ENCODE measurements around the gene MUC5AC. TPM values are rescaled to one million over a fixed set of nuclear protein-coding genes. Genes with fewer than 3 reads are reported as not detected.

The MUC5AC gene
- total and polyA plus RNA-seq, 4 donors = 0.02 TPM; not detected in 3

DNA sequence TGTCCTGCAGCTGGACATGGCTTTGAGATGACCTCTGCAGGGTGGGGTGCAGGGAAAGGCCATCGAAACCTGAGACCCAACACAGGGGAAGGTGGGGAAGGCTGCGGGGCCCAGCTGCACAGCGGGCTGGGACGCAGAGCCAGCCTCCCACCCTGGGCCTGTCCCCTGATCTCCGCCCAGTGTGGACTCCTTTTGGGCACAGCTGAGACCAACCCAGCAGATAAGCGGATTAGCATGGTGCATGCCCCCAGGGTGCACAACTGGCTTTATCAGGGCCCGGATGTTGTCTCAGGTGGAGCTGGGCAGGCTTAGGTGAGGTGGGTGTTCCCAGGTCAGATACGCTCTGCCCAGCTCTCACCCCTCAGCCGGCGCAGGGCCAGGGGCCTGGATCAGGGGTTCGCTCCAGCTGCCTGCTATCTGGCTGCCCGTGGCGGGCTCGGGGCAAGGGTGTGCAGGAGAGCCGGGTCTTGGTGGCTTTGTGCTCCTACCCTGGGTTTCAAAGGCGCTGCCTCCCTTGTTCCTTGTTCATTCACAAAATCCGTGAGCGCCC lies 28.1 kb upstream of the MUC5AC start:
- Histone ChIP-seq H3K36me3 (ENCODE audit: control insufficient read depth, insufficient read depth, low read length) (no peaks in the 10 kb centered on the region), H3K27me3 (ENCODE audit: control insufficient read depth, insufficient read depth, low read length) (no peaks in the 10 kb centered on the region), H3K4me3 (ENCODE audit: low read depth, low read length) (no peak overlapping the region), H3K4me1 (ENCODE audit: control insufficient read depth, insufficient read depth, low read length) (no peaks in the 10 kb centered on the region), H3K9me3 (ENCODE audit: control insufficient read depth, insufficient read depth, low read length) (peaks cover 9% of the 10 kb centered on the region), H3K27ac (ENCODE audit: low read depth, low read length) (no peak overlapping the region)
- 80% methylated on average over 18 of the region's 18 CpGs for WGBS (ENCODE audit: insufficient coverage)
- no peak for DNase-seq (ENCODE audit: low read depth in 4 of 6, low spot score in 6 of 6)

DNA sequence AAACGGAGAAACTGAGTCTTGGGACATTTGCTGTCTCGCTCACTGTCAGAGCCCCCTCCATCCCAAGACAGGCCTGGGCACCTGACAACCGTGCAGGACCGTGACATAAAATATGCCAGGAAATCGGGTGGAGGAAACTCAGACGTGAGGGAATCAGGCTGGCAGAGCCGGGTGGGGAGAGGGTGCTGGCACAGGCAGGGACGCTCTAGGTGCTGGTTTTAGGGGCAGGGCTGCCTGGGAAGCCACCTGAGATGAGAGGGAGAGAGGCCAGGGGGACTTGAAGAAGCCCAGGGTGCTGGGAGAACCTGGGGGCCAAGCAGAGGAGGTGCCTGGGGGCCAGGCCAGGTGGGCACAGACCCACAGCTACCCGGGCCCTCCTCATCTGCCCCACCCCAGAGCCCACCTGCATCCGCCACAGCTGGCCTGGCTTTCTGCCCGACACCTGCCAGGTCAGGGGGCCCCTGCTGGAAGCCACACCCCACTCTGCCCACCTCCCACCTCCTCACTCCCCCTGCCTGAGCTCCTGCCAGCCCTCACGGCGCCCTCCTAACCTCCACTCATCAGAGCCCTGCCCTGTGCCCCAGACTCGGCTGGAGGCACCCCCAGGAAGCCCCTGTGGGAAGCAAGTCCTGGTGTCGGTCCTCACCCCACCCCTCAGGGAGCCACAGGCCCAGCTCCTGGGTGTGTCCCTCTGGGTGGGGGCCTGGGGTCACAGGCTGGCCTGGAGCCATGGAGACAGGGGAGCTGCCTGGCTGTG lies 27.3 kb upstream of the MUC5AC start:
- Histone ChIP-seq H3K9me3 (ENCODE audit: control insufficient read depth, insufficient read depth, low read length) (peaks cover 9% of the 10 kb centered on the region), H3K27me3 (ENCODE audit: control insufficient read depth, insufficient read depth, low read length) (no peaks in the 10 kb centered on the region), H3K4me1 (ENCODE audit: control insufficient read depth, insufficient read depth, low read length) (no peaks in the 10 kb centered on the region), H3K36me3 (ENCODE audit: control insufficient read depth, insufficient read depth, low read length) (no peaks in the 10 kb centered on the region), H3K4me3 (ENCODE audit: low read depth, low read length) (no peak overlapping the region), H3K27ac (ENCODE audit: low read depth, low read length) (no peak overlapping the region)
- WGBS (ENCODE audit: insufficient coverage) = 71% methylated on average over 14 of the region's 15 CpGs
- no peak for DNase-seq (ENCODE audit: low read depth in 4 of 6, low spot score in 6 of 6)

DNA sequence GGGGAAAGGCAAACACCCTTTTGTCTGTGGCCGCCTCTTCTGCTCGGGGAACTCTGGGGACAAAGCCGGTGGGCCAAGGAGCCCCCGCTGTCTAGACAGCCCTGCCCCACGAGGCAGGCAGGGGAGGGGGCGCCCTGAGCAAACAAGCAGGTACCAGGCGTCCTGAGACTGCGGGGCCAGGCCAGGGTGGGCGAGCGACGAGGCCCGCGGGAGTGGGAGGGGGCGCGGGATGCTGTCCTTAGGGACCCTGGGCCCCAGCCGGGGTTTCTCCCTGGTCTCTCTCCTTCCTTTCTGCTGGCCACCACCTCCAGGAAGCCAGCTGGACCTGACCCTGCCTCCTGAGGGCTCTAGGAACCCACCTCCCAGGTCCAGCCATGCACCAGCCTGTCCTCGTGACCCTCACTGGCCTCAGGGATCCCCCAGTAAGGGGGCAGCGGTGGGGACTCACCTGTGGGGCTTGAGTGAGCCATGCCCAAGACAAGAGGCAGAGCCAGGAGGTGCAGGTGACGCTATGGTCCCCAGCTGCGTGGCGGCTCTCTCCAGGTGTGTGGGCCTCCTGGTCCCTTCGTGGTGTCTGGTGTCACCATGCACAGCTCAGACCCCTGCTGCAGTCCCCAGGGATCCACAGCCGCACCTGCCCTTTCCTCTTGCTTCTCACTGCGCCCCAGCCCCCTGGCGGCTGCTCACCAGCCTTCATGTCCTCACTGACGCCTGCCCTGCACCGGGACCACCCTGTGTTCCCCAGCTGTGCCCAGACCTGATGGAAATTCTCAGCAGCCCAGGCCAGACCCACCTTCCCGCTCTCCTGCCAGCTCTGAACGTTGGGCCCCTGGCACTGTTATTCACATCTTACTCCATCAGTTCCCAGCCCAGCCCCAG lies 26.5 kb upstream of the MUC5AC start:
- DNase-seq (ENCODE audit: low read depth in 4 of 6, low spot score in 6 of 6) = no peak
- Histone ChIP-seq H3K27me3 (ENCODE audit: control insufficient read depth, insufficient read depth, low read length) (no peaks in the 10 kb centered on the region), H3K36me3 (ENCODE audit: control insufficient read depth, insufficient read depth, low read length) (no peaks in the 10 kb centered on the region), H3K9me3 (ENCODE audit: control insufficient read depth, insufficient read depth, low read length) (peaks cover 9% of the 10 kb centered on the region), H3K27ac (ENCODE audit: low read depth, low read length) (no peak overlapping the region), H3K4me1 (ENCODE audit: control insufficient read depth, insufficient read depth, low read length) (no peaks in the 10 kb centered on the region), H3K4me3 (ENCODE audit: low read depth, low read length) (no peak overlapping the region)
- WGBS (ENCODE audit: insufficient coverage) = 56% methylated on average over 29 of the region's 29 CpGs

DNA sequence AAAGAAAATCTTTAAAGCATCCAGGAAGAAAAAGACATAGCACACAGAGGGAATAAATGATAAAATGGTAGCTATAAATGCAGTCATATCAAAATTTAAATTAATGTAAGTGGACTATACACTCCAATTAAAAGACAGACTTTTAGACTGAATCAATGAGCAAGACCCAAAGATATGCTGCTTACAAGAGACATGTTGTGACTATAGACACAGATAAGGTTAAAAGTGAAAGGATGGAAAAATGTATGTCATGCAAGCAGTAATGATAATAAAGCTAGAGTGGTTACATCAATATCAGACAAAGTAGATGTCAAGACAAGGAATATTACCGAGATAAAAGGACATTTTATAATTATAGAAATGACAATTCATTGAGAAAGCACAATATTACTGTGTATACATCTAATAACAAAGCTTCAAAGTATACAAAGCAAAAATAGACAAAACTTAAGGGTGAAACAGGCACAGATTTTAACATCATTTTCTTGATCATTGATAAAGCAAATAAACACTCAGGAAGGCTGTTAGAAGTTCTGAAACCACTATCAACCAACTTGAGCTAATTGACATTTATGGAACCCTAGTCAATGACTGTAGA lies 22.8 kb upstream of the MUC5AC start:
- no peaks in the 10 kb centered on the region for H3K27me3 ChIP-seq (ENCODE audit: control insufficient read depth, insufficient read depth, low read length)
- no peaks in the 10 kb centered on the region for H3K36me3 ChIP-seq (ENCODE audit: control insufficient read depth, insufficient read depth, low read length)
- WGBS (ENCODE audit: insufficient coverage) = no CpG with 5 or more reads among the region's 1 CpG
- H3K4me3 ChIP-seq (ENCODE audit: low read depth, low read length) = no peak overlapping the region
- H3K9me3 ChIP-seq (ENCODE audit: control insufficient read depth, insufficient read depth, low read length) = peaks cover 9% of the 10 kb centered on the region
- H3K4me1 ChIP-seq (ENCODE audit: control insufficient read depth, insufficient read depth, low read length) = no peaks in the 10 kb centered on the region
- no peak overlapping the region for H3K27ac ChIP-seq (ENCODE audit: low read depth, low read length)
- no peak for DNase-seq (ENCODE audit: low read depth in 4 of 6, low spot score in 6 of 6)

DNA sequence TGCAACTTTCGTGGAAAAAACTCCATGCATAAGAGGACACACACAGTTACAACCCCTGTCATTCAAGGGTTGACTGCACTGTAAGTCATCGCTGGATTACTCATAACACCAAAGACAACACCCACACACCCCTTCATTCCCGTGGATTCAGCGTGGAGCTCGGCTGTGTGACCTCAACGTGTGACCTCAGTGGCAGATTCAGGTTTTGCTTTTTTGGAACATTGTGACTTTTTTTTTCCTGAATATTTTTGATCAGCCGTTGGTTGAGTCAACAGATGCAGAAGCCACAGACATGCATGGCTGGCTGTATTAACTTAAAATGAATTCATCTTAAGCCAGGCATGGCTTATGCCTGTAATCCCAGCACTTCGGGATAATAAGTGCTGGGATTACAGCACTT lies 19.7 kb upstream of the MUC5AC start:
- Histone ChIP-seq H3K4me1 (ENCODE audit: control insufficient read depth, insufficient read depth, low read length) (no peaks in the 10 kb centered on the region), H3K27me3 (ENCODE audit: control insufficient read depth, insufficient read depth, low read length) (no peaks in the 10 kb centered on the region), H3K36me3 (ENCODE audit: control insufficient read depth, insufficient read depth, low read length) (no peaks in the 10 kb centered on the region), H3K9me3 (ENCODE audit: control insufficient read depth, insufficient read depth, low read length) (peaks cover 9% of the 10 kb centered on the region), H3K27ac (ENCODE audit: low read depth, low read length) (no peak overlapping the region), H3K4me3 (ENCODE audit: low read depth, low read length) (no peak overlapping the region)
- no peak for DNase-seq (ENCODE audit: low read depth in 4 of 6, low spot score in 6 of 6)
- 92% methylated on average over 7 of the region's 8 CpGs for WGBS (ENCODE audit: insufficient coverage)

DNA sequence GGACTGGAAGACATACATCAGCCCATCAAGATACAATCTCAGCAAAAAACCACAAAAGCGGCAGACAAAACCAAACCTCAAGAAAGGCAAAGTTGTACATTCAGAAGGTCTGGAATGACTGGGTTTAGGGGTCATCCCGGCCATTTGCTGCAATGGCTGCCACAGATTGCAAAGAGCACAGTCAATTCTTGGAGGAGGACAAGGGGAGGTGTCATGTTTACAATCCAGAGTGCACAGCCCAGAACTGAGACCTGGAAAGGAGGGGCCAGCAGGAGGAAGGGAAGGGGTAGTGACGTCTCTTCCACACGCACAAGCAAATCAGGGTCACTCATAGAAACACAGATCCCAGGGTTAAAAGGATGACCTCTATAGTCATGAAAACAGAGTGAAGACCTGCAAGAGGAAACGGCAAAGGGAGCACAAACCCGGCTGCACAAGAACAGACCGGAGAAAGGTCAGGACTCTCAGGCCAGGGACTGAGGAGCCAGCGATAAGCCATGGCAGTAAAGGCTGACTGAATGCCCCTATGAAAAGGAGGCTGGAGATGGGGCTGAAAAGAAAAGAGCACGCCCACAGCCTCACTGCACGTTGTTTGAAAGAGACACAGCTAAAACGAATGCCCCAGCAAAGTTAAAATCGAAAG lies 18.2 kb upstream of the MUC5AC start:
- peaks cover under 1% of the 10 kb centered on the region for H3K9me3 ChIP-seq (ENCODE audit: control insufficient read depth, insufficient read depth, low read length)

DNA sequence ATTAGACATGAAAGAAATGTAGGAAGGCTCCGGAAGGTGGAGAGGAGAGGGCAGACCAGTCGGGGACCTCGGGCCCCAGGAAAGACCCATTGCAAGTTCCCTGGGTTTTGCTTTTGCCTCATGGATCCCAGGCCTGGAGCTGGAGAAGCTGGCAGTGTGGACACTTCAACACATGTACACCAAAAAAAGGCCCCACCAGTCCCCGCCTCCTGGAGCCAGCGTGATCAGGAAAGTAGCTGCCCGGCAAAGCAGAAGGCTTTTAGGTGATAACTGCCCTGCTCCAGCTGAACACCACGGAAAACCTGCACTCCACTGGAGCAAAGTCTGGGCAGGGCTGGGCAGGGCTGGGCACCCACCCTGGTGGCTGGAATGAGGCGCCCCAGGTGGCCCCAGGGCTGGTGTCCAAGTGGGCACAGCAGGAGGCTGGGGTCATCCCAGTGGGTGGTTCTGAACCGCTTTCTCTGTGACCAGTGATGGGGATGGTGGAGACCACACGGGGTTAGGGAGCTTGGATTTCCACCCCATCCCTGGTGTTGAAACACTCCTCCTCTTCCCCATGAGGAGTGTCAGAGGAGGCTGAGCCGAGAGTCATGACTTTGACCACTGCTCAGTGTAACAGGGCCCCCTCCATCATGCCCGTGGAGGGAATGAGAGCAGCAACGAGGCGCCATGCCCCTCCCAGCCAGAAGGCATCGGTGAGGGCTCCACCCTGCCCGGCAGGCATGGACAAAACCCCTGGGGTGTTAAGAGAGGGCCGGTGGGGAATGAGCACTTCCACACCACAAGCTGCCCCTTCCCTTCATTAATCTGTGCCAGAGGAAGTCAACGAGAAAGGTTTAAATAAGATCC lies 16.9 kb upstream of the MUC5AC start:
- Histone ChIP-seq H3K36me3 (ENCODE audit: control insufficient read depth, insufficient read depth, low read length) (no peaks in the 10 kb centered on the region), H3K27ac (ENCODE audit: low read depth, low read length) (no peak overlapping the region), H3K4me1 (ENCODE audit: control insufficient read depth, insufficient read depth, low read length) (no peaks in the 10 kb centered on the region), H3K27me3 (ENCODE audit: control insufficient read depth, insufficient read depth, low read length) (no peaks in the 10 kb centered on the region), H3K9me3 (ENCODE audit: control insufficient read depth, insufficient read depth, low read length) (no peaks in the 10 kb centered on the region), H3K4me3 (ENCODE audit: low read depth, low read length) (no peak overlapping the region)
- 81% methylated on average over 11 of the region's 18 CpGs for WGBS (ENCODE audit: insufficient coverage)
- no peak for DNase-seq (ENCODE audit: low read depth in 4 of 6, low spot score in 6 of 6)

More for the DNA sequence above, 18.2 kb upstream of the MUC5AC start:
- Histone ChIP-seq H3K27me3 (ENCODE audit: control insufficient read depth, insufficient read depth, low read length) (no peaks in the 10 kb centered on the region), H3K4me1 (ENCODE audit: control insufficient read depth, insufficient read depth, low read length) (no peaks in the 10 kb centered on the region), H3K36me3 (ENCODE audit: control insufficient read depth, insufficient read depth, low read length) (no peaks in the 10 kb centered on the region), H3K4me3 (ENCODE audit: low read depth, low read length) (no peak overlapping the region), H3K27ac (ENCODE audit: low read depth, low read length) (no peak overlapping the region)
- WGBS (ENCODE audit: insufficient coverage) = 33% methylated on average over 10 of the region's 12 CpGs
- no peak for DNase-seq (ENCODE audit: low read depth in 4 of 6, low spot score in 6 of 6)

DNA sequence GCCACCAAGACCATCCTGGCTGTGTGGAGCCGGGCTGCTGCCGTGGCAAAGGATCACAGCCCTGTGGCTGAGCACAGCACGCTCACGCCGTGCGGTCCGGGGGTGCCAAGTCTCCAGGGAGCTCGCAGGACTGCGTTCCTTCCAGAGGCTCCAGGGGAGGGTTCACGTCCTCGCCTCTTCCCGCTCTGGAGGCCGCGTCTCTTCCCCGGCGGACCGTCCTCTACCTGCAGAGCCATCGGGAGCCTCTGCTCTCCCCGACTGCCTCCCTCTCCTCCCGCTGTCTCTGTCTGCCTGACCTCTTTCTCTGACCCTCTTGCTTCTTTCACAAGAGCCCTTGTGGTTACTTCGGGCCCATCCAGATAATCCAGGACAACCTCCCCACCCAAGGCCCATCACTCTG lies 11.4 kb upstream of the MUC5AC start:
- DNase-seq (ENCODE audit: low read depth in 4 of 6, low spot score in 6 of 6) = no peak
- H3K4me3 ChIP-seq (ENCODE audit: low read depth, low read length) = no peak overlapping the region
- H3K36me3 ChIP-seq (ENCODE audit: control insufficient read depth, insufficient read depth, low read length) = no peaks in the 10 kb centered on the region

More for the DNA sequence above, 11.4 kb upstream of the MUC5AC start:
- Histone ChIP-seq H3K4me1 (ENCODE audit: control insufficient read depth, insufficient read depth, low read length) (peaks cover 6% of the 10 kb centered on the region), H3K9me3 (ENCODE audit: control insufficient read depth, insufficient read depth, low read length) (no peaks in the 10 kb centered on the region), H3K27ac (ENCODE audit: low read depth, low read length) (no peak overlapping the region), H3K27me3 (ENCODE audit: control insufficient read depth, insufficient read depth, low read length) (no peaks in the 10 kb centered on the region)
- WGBS (ENCODE audit: insufficient coverage) = 94% methylated on average over 21 of the region's 21 CpGs
